H1 (cell line): ENCODE measurements around the gene WDR81. TPM values are rescaled to one million over a fixed set of nuclear protein-coding genes. Genes with fewer than 3 reads are reported as not detected.

Experiments
- BCL11A ChIP-seq, 2 experiments: IDR thresholded peaks; one replicate each; pipeline ENCODE4 v1.6.1; 2011; ENCODE audit warnings: low read depth in 2 of 2, low read length in 2 of 2, mild to moderate bottlenecking in 2 of 2
- EGR1 ChIP-seq: IDR thresholded peaks from 2 replicates; pipeline ENCODE4 v1.6.1; 2011; ENCODE audit warnings: low read depth, low read length, borderline replicate concordance
- FOSL1 ChIP-seq: IDR thresholded peaks from 2 replicates; pipeline ENCODE4 v1.6.1; 2011; ENCODE audit warnings: mild to moderate bottlenecking, low read depth, low read length, moderate library complexity; ENCODE audit not compliant: insufficient read depth
- HDAC6 ChIP-seq: IDR thresholded peaks from one replicate; pipeline ENCODE4 v1.7.1; 2012; ENCODE audit warnings: low read depth, mild to moderate bottlenecking, inconsistent platforms, low read length, moderate library complexity
- MAFK ChIP-seq: IDR thresholded peaks from 2 replicates; pipeline ENCODE4 v1.6.1; 2012; ENCODE audit warnings: low read depth, mild to moderate bottlenecking, improper control_type of control experiment, low read length
- POLR2AphosphoS5 ChIP-seq: IDR thresholded peaks from 2 replicates; pipeline ENCODE4 v1.6.1; 2011; ENCODE audit warnings: low read depth, low read length
- RAD21 ChIP-seq, 2 experiments: IDR thresholded peaks in 1 of 2; conservative IDR thresholded peaks in 1 of 2; 2 replicates each; pipeline ENCODE4 v1.6.1; 2011; ENCODE audit warnings: low read depth in 2 of 2, low read length in 2 of 2, improper control_type of control experiment in 1 of 2, inconsistent platforms in 1 of 2, mild to moderate bottlenecking in 1 of 2, moderate library complexity in 1 of 2
- SIN3A ChIP-seq, 2 experiments: IDR thresholded peaks in 1 of 2; conservative IDR thresholded peaks in 1 of 2; 2 replicates each; pipeline ENCODE4 v1.6.1; 2011 to 2012; ENCODE audit warnings: low read length in 2 of 2, improper control_type of control experiment in 1 of 2, low read depth in 1 of 2, mild to moderate bottlenecking in 1 of 2
- SP1 ChIP-seq: IDR thresholded peaks from 2 replicates; pipeline ENCODE4 v1.6.1; 2011; ENCODE audit warnings: low read depth, low read length
- TCF12 ChIP-seq: IDR thresholded peaks from 2 replicates; pipeline ENCODE4 v1.6.1; 2011; ENCODE audit warnings: low read depth, mild to moderate bottlenecking, low read length
- polyA plus RNA-seq, 7 experiments: library from polyadenylated mRNA; depleted of rRNA in 3 of 7; stranded (reverse) in 5 of 7; unstranded in 2 of 7; fragments of >200 nt in 5 of 7; fragments of 200-250 nt in 2 of 7; gene quantifications; 1 replicate in 5 of 7; 2 replicates in 1 of 7; 4 replicates in 1 of 7; pipeline versions ENCODE4 v1.2.1 to v1.2.3, GENCODE V29; 2011 to 2013; ENCODE audit warnings: missing spikeins in 2 of 7, mixed read lengths in 2 of 7
- total RNA-seq: library from RNA; stranded (reverse); fragmentation: NEBNext Ultra II Directional; extraction: Animal tissue kit (Norgen Biotek cat#: 25700); gene quantifications from 2 replicates; pipeline ENCODE4 v1.2.1, GENCODE V29; 2021
- TF ChIP-seq, protein P1 (sequence below): fragments of 300-600 bp; sonication (generic); IDR thresholded peaks from 2 replicates; pipeline ENCODE4 v1.7.1; 2012; ENCODE audit warnings: low read length, moderate library complexity, mild to moderate bottlenecking, inconsistent platforms; ENCODE audit not compliant: insufficient replicate concordance

WDR81 gene
- total and polyA plus RNA-seq, 2 of the 8 experiments (the other 6 are each of a cell fraction or from before 2014, with no cell fraction given), result 9.1 to 12.3 TPM

DNA sequence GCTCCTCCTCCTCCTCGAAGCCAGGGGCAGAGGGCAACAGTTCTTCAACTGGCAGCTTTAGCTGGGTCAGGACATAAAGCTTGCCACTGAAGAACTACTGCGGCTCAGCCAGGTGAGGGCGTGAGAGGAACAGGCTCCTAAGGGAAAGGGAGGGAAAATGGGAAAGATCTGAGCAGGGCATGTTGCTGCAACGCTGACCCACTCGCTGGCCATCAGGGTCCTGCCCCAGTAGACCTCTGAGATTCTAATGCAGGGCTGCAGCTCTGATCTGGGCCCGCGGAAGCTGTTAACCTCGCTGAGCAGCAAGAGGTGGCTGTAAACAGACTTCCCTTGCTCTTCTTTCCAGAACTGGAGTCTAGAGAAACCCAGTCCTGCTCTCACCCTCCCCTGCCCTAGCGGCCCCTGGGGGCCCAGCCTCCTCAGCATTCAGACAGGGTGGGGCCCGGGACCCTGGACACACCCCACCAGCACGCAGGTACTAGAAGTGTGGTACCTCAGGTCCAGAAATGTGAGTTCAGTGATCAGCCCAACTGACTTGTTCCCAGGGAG, 10.6 kb upstream of the WDR81 start (continued):
- TF ChIP-seq, protein P1, sequence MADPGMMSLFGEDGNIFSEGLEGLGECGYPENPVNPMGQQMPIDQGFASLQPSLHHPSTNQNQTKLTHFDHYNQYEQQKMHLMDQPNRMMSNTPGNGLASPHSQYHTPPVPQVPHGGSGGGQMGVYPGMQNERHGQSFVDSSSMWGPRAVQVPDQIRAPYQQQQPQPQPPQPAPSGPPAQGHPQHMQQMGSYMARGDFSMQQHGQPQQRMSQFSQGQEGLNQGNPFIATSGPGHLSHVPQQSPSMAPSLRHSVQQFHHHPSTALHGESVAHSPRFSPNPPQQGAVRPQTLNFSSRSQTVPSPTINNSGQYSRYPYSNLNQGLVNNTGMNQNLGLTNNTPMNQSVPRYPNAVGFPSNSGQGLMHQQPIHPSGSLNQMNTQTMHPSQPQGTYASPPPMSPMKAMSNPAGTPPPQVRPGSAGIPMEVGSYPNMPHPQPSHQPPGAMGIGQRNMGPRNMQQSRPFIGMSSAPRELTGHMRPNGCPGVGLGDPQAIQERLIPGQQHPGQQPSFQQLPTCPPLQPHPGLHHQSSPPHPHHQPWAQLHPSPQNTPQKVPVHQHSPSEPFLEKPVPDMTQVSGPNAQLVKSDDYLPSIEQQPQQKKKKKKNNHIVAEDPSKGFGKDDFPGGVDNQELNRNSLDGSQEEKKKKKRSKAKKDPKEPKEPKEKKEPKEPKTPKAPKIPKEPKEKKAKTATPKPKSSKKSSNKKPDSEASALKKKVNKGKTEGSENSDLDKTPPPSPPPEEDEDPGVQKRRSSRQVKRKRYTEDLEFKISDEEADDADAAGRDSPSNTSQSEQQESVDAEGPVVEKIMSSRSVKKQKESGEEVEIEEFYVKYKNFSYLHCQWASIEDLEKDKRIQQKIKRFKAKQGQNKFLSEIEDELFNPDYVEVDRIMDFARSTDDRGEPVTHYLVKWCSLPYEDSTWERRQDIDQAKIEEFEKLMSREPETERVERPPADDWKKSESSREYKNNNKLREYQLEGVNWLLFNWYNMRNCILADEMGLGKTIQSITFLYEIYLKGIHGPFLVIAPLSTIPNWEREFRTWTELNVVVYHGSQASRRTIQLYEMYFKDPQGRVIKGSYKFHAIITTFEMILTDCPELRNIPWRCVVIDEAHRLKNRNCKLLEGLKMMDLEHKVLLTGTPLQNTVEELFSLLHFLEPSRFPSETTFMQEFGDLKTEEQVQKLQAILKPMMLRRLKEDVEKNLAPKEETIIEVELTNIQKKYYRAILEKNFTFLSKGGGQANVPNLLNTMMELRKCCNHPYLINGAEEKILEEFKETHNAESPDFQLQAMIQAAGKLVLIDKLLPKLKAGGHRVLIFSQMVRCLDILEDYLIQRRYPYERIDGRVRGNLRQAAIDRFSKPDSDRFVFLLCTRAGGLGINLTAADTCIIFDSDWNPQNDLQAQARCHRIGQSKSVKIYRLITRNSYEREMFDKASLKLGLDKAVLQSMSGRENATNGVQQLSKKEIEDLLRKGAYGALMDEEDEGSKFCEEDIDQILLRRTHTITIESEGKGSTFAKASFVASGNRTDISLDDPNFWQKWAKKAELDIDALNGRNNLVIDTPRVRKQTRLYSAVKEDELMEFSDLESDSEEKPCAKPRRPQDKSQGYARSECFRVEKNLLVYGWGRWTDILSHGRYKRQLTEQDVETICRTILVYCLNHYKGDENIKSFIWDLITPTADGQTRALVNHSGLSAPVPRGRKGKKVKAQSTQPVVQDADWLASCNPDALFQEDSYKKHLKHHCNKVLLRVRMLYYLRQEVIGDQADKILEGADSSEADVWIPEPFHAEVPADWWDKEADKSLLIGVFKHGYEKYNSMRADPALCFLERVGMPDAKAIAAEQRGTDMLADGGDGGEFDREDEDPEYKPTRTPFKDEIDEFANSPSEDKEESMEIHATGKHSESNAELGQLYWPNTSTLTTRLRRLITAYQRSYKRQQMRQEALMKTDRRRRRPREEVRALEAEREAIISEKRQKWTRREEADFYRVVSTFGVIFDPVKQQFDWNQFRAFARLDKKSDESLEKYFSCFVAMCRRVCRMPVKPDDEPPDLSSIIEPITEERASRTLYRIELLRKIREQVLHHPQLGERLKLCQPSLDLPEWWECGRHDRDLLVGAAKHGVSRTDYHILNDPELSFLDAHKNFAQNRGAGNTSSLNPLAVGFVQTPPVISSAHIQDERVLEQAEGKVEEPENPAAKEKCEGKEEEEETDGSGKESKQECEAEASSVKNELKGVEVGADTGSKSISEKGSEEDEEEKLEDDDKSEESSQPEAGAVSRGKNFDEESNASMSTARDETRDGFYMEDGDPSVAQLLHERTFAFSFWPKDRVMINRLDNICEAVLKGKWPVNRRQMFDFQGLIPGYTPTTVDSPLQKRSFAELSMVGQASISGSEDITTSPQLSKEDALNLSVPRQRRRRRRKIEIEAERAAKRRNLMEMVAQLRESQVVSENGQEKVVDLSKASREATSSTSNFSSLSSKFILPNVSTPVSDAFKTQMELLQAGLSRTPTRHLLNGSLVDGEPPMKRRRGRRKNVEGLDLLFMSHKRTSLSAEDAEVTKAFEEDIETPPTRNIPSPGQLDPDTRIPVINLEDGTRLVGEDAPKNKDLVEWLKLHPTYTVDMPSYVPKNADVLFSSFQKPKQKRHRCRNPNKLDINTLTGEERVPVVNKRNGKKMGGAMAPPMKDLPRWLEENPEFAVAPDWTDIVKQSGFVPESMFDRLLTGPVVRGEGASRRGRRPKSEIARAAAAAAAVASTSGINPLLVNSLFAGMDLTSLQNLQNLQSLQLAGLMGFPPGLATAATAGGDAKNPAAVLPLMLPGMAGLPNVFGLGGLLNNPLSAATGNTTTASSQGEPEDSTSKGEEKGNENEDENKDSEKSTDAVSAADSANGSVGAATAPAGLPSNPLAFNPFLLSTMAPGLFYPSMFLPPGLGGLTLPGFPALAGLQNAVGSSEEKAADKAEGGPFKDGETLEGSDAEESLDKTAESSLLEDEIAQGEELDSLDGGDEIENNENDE, result no peak
- TF ChIP-seq POLR2AphosphoS5 (no peak), SIN3A (conservative IDR thresholded peaks at IDR 0.05 in 1 of 2, IDR thresholded peaks at IDR 0.05 in 1 of 2; ENCODE audit: low read depth in 1 of 2, low read length in 2 of 2) (peak in 1 of 2 experiments; percentile 73; a peak in 1 of 4 replicates), MAFK (no peak), TCF12 (no peak), RAD21 (IDR thresholded peaks at IDR 0.05 in 1 of 2, conservative IDR thresholded peaks at IDR 0.05 in 1 of 2; ENCODE audit: low read depth in 2 of 2, low read length in 2 of 2) (peak; percentile 75 to 83), FOSL1 (no peak), SP1 (no peak), EGR1 (no peak), HDAC6 (no peak), BCL11A (IDR thresholded peaks at IDR 0.05; ENCODE audit: low read depth in 2 of 2, low read length in 2 of 2) (no peak)
